B cell (primary cell): ENCODE results near the gene TRPM2. TPM values are rescaled to one million over a fixed set of nuclear protein-coding genes. Genes with fewer than 3 reads are reported as not detected.
A peak's percentile ranks its signal among the peaks of the same experiment; 100 is the strongest.

Source experiments
- ATAC-seq: fragments of 200-7000 bp; cut with Tn5 transposase; one replicate; pipeline ENCODE4 v1.10.0; 2021; ENCODE audit warnings: low read depth, mild to moderate bottlenecking, moderate number of reproducible peaks, moderate library complexity
- CTCF ChIA-PET: fragments of 350-600 bp; sonication (Branson Sonifier 250); formaldehyde crosslinking; loops from one replicate; lab custom pipeline; 2021; ENCODE audit warnings: antibody characterized with exemption, inconsistent platforms; lab: Charles Lee
- POLR2A ChIA-PET: fragments of 350-600 bp; sonication (Branson Sonifier 250); formaldehyde crosslinking; loops from one replicate; lab custom pipeline; 2021; ENCODE audit warnings: antibody characterized with exemption; lab: Charles Lee
- DNase-seq: peaks from one replicate; pipeline ENCODE4 v3.0.0; 2013
- H2AFZ ChIP-seq: 2 replicates; pipeline ENCODE4 v1.6.1; 2012; ENCODE audit warnings: mild to moderate bottlenecking, low read depth, low read length; ENCODE audit not compliant: insufficient read depth, poor library complexity, severe bottlenecking
- H3K27ac ChIP-seq, 2 donors: 1 replicate in 1 of 2; 2 replicates in 1 of 2; pipeline ENCODE4 v1.5.1; 2012 to 2013; ENCODE audit warnings: low read length in 2 of 2, mild to moderate bottlenecking in 2 of 2, moderate library complexity in 1 of 2
- H3K27me3 ChIP-seq, 4 experiments: fragments of 200-600 bp in 1 of 4; sonication (generic) in 1 of 4; replicated peaks in 1 of 4; 1 replicate in 2 of 4; 2 replicates in 2 of 4; pipeline versions ENCODE4 v1.6.1 to v1.7.0; 2013 to 2016; ENCODE audit warnings: low read length in 3 of 4, mild to moderate bottlenecking in 2 of 4, mixed read lengths in 1 of 4, moderate library complexity in 1 of 4; ENCODE audit not compliant: insufficient read depth in 4 of 4, control insufficient read depth in 3 of 4; ENCODE audit errors: control extremely low read depth in 1 of 4
- H3K36me3 ChIP-seq, 2 experiments: replicated peaks in 1 of 2; 1 replicate in 1 of 2; 2 replicates in 1 of 2; pipeline versions ENCODE4 v1.6.1 to v1.7.1; 2013; ENCODE audit warnings: low read length in 1 of 2; ENCODE audit not compliant: insufficient read depth in 2 of 2, control insufficient read depth in 1 of 2; ENCODE audit errors: control extremely low read depth in 1 of 2, extremely low read depth in 1 of 2
- H3K4me1 ChIP-seq, 2 donors: fragments of 200-600 bp in 1 of 2; sonication (generic) in 1 of 2; 1 replicate in 1 of 2; 2 replicates in 1 of 2; pipeline versions ENCODE4 v1.5.1 to v1.6.1; 2013 to 2017; ENCODE audit warnings: low read length in 2 of 2; ENCODE audit not compliant: control insufficient read depth in 2 of 2, insufficient read depth in 2 of 2
- H3K4me2 ChIP-seq: replicated peaks from 2 replicates; pipeline ENCODE3; 2012; ENCODE audit warnings: mild to moderate bottlenecking, low read depth, low read length; ENCODE audit not compliant: poor library complexity, severe bottlenecking
- H3K4me3 ChIP-seq, 5 experiments: fragments of 200-600 bp in 1 of 5; sonication (generic) in 1 of 5; 1 replicate in 3 of 5; 2 replicates in 2 of 5; pipeline versions ENCODE4 v1.5.1 to v1.7.0; 2011 to 2016; ENCODE audit warnings: low read length in 4 of 5, mild to moderate bottlenecking in 4 of 5, low read depth in 2 of 5, control low read depth in 1 of 5, moderate library complexity in 1 of 5; ENCODE audit not compliant: insufficient read depth in 1 of 5; ENCODE audit errors: control extremely low read depth in 1 of 5, extremely low read depth in 1 of 5
- H3K79me2 ChIP-seq: fragments of 200-600 bp; sonication (generic); one replicate; pipeline ENCODE4 v1.6.0; 2016; ENCODE audit warnings: low read length; ENCODE audit not compliant: control insufficient read depth, insufficient read depth
- H3K9ac ChIP-seq: fragments of 200-600 bp; sonication (generic); 2 replicates; pipeline ENCODE4 v1.6.1; 2017; ENCODE audit warnings: mild to moderate bottlenecking, low read length, moderate library complexity
- H3K9me3 ChIP-seq, 3 donors: one replicate each; pipeline versions ENCODE4 v1.6.1 to v1.7.1; 2013; ENCODE audit warnings: low read length in 2 of 3; ENCODE audit not compliant: control insufficient read depth in 2 of 3, insufficient read depth in 1 of 3; ENCODE audit errors: control extremely low read depth in 1 of 3
- H4K20me1 ChIP-seq: 2 replicates; pipeline ENCODE4 v1.6.0; 2012; ENCODE audit warnings: mild to moderate bottlenecking, low read length; ENCODE audit not compliant: insufficient read depth, control insufficient read depth, poor library complexity, severe bottlenecking
- H3K27ac Mint-ChIP-seq: one replicate; pipeline ENCODE4 v1.8.0; 2021; ENCODE audit warnings: mixed read lengths
- H3K27me3 Mint-ChIP-seq: one replicate; pipeline ENCODE4 v1.8.0; 2021; ENCODE audit warnings: mixed read lengths
- H3K4me1 Mint-ChIP-seq: one replicate; pipeline ENCODE4 v1.8.0; 2021; ENCODE audit warnings: mixed read lengths
- H3K4me3 Mint-ChIP-seq: one replicate; pipeline ENCODE4 v1.8.0; 2021; ENCODE audit warnings: mixed read lengths
- H3K9me3 Mint-ChIP-seq: one replicate; pipeline ENCODE4 v1.8.0; 2022; ENCODE audit warnings: mixed read lengths; ENCODE audit not compliant: insufficient read depth
- CTCF ChIP-seq: fragments of 200-600 bp; IDR thresholded peaks from one replicate; pipeline ENCODE4 v1.8.0; 2022; ENCODE audit warnings: antibody characterized with exemption, mild to moderate bottlenecking
- EZH2 ChIP-seq: IDR thresholded peaks from 2 replicates; pipeline ENCODE4 v1.6.1; 2012; ENCODE audit warnings: borderline replicate concordance, low read depth, mild to moderate bottlenecking, moderate library complexity, low read length; ENCODE audit not compliant: insufficient read depth, poor library complexity, severe bottlenecking
- WGBS: methylation state at CpG from one replicate; pipeline ENCODE4 v1.1.5; 2013; ENCODE audit warnings: missing lambda C conversion rate; ENCODE audit not compliant: insufficient coverage; 5-methylcytosine and 5-hydroxymethylcytosine counted together
- intact Hi-C: fragments of 100-400 bp; cut with micrococcal nuclease; formaldehyde crosslinking; loops from one replicate; pipeline ENCODE4 v1.10.0; 2022
- polyA plus RNA-seq: library from polyadenylated mRNA; depleted of rRNA; stranded (reverse); fragments of >200 nt; gene quantifications from 2 replicates; pipeline ENCODE4 v1.2.3, GENCODE V29; 2012
- total RNA-seq, 2 donors: library from RNA; stranded (reverse); fragments of 120-200 nt in 1 of 2; gene quantifications; 1 replicate in 1 of 2; 2 replicates in 1 of 2; pipeline versions ENCODE4 v1.2.3 to v1.2.4, GENCODE V29; 2013 to 2022

TRPM2 gene
- total and polyA plus RNA-seq, 2 donors (not counting 1 experiment from before 2014, with no cell fraction given), result 1.6 to 8.4 TPM

- ChIA-PET CTCF (no interaction called here), POLR2A (no interaction called here)
- Histone ChIP-seq H3K36me3 (no peaks in the 10 kb centered on the region), H3K27me3 (peaks cover 0 to 37% (median 12%) of the 10 kb centered on the region in 4 experiments), H4K20me1 (no peaks in the 10 kb centered on the region), H3K79me2 (no peaks in the 10 kb centered on the region), H3K9ac (no peak overlapping the region), H3K9me3 (peaks cover 0 to 4% (median 0%) of the 10 kb centered on the region in 3 donors), H3K4me1 (peaks cover 31 to 35% of the 10 kb centered on the region in 2 donors), H3K4me3 (no peak overlapping the region), H3K4me2 (peak overlapping the region; percentile 67), H2AFZ (no peak overlapping the region), H3K27ac (no peak overlapping the region)
- H3K4me1 Mint-ChIP-seq, result peaks cover 21% of the 10 kb centered on the region
- DNase-seq, result no peak
- 86% methylated on average over 12 of the region's 12 CpGs for WGBS
- no peak overlapping the region for H3K4me3 Mint-ChIP-seq
- no peak overlapping the region for H3K27ac Mint-ChIP-seq
- TF ChIP-seq EZH2 (no peak), CTCF (no peak)
- peaks cover 15% of the 10 kb centered on the region for H3K27me3 Mint-ChIP-seq
- ATAC-seq, result no peak
- intact Hi-C loops, result no loop called here
- H3K9me3 Mint-ChIP-seq, result no peaks in the 10 kb centered on the region
Observed at GRCh38 chr21:44349416-44349846, 4.0 kb upstream of the TRPM2 start.

GRCh38 chr21:44349847-44350772, 3.3 kb upstream of the TRPM2 start:
- DNase-seq, result no peak
- ChIA-PET POLR2A (no interaction called here), CTCF (no interaction called here)
- Histone ChIP-seq H3K4me1 (peaks cover 38 to 42% of the 10 kb centered on the region in 2 donors), H3K4me3 (no peak overlapping the region), H2AFZ (no peak overlapping the region), H3K36me3 (no peaks in the 10 kb centered on the region), H4K20me1 (no peaks in the 10 kb centered on the region), H3K27me3 (peaks cover 0 to 34% (median 12%) of the 10 kb centered on the region in 4 experiments), H3K79me2 (no peaks in the 10 kb centered on the region), H3K9me3 (peaks cover 0 to 5% (median 0%) of the 10 kb centered on the region in 3 donors), H3K27ac (no peak overlapping the region), H3K9ac (no peak overlapping the region), H3K4me2 (peak overlapping the region; percentile 67)
- WGBS, result 23% methylated on average over 100 of the region's 113 CpGs
- intact Hi-C loops, result loop anchor here (10.0 kb wide), 1 partner anchor 135 kb away; no protein-coding TSS in a partner anchor
- ATAC-seq, result no peak
- H3K27me3 Mint-ChIP-seq, result peaks cover 15% of the 10 kb centered on the region
- H3K4me1 Mint-ChIP-seq, result peaks cover 26% of the 10 kb centered on the region
- H3K4me3 Mint-ChIP-seq, result no peak overlapping the region
- H3K9me3 Mint-ChIP-seq, result no peaks in the 10 kb centered on the region
- no peak overlapping the region for H3K27ac Mint-ChIP-seq
- no peak for TF ChIP-seq EZH2
- TF ChIP-seq CTCF, result no peak
